ENCODE measurements around the gene C15orf62. TPM values are rescaled to one million over a fixed set of nuclear protein-coding genes. Genes with fewer than 3 reads are reported as not detected.

C15orf62 gene
- total RNA-seq, 1 donor from 2014 or later = 0.96 TPM

- H3K27ac ChIP-seq = no peak overlapping the region
- H3K27me3 ChIP-seq = no peaks in the 10 kb centered on the region
- H3K4me3 ChIP-seq = no peak overlapping the region
- DNase-seq (no peak), ATAC-seq (no peak)
- H3K9me3 ChIP-seq = no peaks in the 10 kb centered on the region
- peaks cover 17% of the 10 kb centered on the region for H3K4me1 ChIP-seq
- intact Hi-C loops (cut with DNase I) = no loop called here
- TF ChIP-seq CTCF (IDR thresholded peaks at IDR 0.05) = no peak
- H3K36me3 ChIP-seq = peaks cover 38% of the 10 kb centered on the region
Observed at GRCh38 chr15:40750885-40751284, 18.9 kb upstream of the C15orf62 start.

- DNase-seq = no peak
- H3K4me1 ChIP-seq = peaks cover 17% of the 10 kb centered on the region
- intact Hi-C loops (cut with DNase I) = no loop called here
- H3K4me3 ChIP-seq = no peak overlapping the region
- no peaks in the 10 kb centered on the region for H3K27me3 ChIP-seq
- no peak overlapping the region for H3K27ac ChIP-seq
- no peak for TF ChIP-seq CTCF (IDR thresholded peaks at IDR 0.05)
- H3K36me3 ChIP-seq = peaks cover 38% of the 10 kb centered on the region
- no peak for ATAC-seq
- H3K9me3 ChIP-seq = no peaks in the 10 kb centered on the region
Observed at GRCh38 chr15:40751745-40752144, 18.0 kb upstream of the C15orf62 start.

GRCh38 chr15:40754574-40754882, 15.3 kb upstream of the C15orf62 start:
- H3K27me3 ChIP-seq = no peaks in the 10 kb centered on the region
- ATAC-seq (peak; percentile 37), DNase-seq (peak; percentile 76)
- H3K36me3 ChIP-seq = peaks cover 29% of the 10 kb centered on the region
- H3K27ac ChIP-seq = peak overlapping the region; percentile 82
- TF ChIP-seq CTCF (IDR thresholded peaks at IDR 0.05) = no peak
- intact Hi-C loops (cut with DNase I) = no loop called here
- H3K4me3 ChIP-seq = peak overlapping the region; percentile 77
- no peaks in the 10 kb centered on the region for H3K9me3 ChIP-seq
- H3K4me1 ChIP-seq = peaks cover 17% of the 10 kb centered on the region

GRCh38 chr15:40754883-40755811, 14.6 kb upstream of the C15orf62 start, which contains the start of gene RMDN3:
RMDN3 (minus strand) TSS chr15:40755254; CDS start chr15:40754783, 471 bp downstream.
- TF ChIP-seq CTCF (IDR thresholded peaks at IDR 0.05) = no peak
- Histone ChIP-seq H3K4me3 (peak within 1 kb of the TSS; percentile 77), H3K27ac (peak within 1 kb of the TSS; percentile 82), H3K9me3 (no peaks in the 10 kb centered on the region), H3K27me3 (no peaks in the 10 kb centered on the region), H3K36me3 (peaks cover 23% of the 10 kb centered on the region), H3K4me1 (peaks cover 17% of the 10 kb centered on the region)
- peak; percentile 97 for DNase-seq
- intact Hi-C loops (cut with DNase I) = no loop called here
- ATAC-seq = peak; percentile 99

- Histone ChIP-seq H3K27me3 (no peaks in the 10 kb centered on the region), H3K9me3 (no peaks in the 10 kb centered on the region), H3K27ac (peak overlapping the region; percentile 82), H3K4me3 (peak overlapping the region; percentile 77), H3K4me1 (peaks cover 17% of the 10 kb centered on the region), H3K36me3 (peaks cover 16% of the 10 kb centered on the region)
- ATAC-seq (no peak), DNase-seq (no peak)
- no peak for TF ChIP-seq CTCF (IDR thresholded peaks at IDR 0.05)
- intact Hi-C loops (cut with DNase I) = no loop called here
Observed at GRCh38 chr15:40755812-40756208, 14.0 kb upstream of the C15orf62 start.

Data from upper lobe of right lung (tissue), 1 donor.